Measurements from ENCODE around the gene PRKD3.

- TF ChIP-seq, protein P1, sequence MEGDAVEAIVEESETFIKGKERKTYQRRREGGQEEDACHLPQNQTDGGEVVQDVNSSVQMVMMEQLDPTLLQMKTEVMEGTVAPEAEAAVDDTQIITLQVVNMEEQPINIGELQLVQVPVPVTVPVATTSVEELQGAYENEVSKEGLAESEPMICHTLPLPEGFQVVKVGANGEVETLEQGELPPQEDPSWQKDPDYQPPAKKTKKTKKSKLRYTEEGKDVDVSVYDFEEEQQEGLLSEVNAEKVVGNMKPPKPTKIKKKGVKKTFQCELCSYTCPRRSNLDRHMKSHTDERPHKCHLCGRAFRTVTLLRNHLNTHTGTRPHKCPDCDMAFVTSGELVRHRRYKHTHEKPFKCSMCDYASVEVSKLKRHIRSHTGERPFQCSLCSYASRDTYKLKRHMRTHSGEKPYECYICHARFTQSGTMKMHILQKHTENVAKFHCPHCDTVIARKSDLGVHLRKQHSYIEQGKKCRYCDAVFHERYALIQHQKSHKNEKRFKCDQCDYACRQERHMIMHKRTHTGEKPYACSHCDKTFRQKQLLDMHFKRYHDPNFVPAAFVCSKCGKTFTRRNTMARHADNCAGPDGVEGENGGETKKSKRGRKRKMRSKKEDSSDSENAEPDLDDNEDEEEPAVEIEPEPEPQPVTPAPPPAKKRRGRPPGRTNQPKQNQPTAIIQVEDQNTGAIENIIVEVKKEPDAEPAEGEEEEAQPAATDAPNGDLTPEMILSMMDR (IDR thresholded peaks at IDR 0.05): no peak
- TF ChIP-seq POLR2AphosphoS5 (IDR thresholded peaks at IDR 0.05; ENCODE audit: insufficient read depth in 1 of 2, low read depth in 1 of 2) (no peak), POLR2A (IDR thresholded peaks at IDR 0.05) (no peak)
These were observed 6.2 kb downstream of the PRKD3 start for GRCh38 chr2:37318401-37318800.

Data from vagina (tissue), 2 donors.